Measurements from ENCODE around the gene ASPHD1. TPM values are rescaled to one million over a fixed set of nuclear protein-coding genes. Genes with fewer than 3 reads are reported as not detected.

ASPHD1 gene
- total RNA-seq, 1 donor from 2014 or later = 1.6 TPM

Other genes starting within 250 kb of the ASPHD1 start
- 109 TPM for gene SPN, start 237.2 kb upstream of the ASPHD1 start, total RNA-seq
- gene QPRT, start 221.3 kb upstream of the ASPHD1 start, total RNA-seq = 11.0 TPM
- 11.2 TPM for gene C16orf54, start 154.5 kb upstream of the ASPHD1 start, total RNA-seq
- not detected for gene ZG16, start 122.2 kb upstream of the ASPHD1 start, total RNA-seq
- gene KIF22, start 109.7 kb upstream of the ASPHD1 start, total RNA-seq = 21.8 TPM
- gene MAZ, start 94.0 kb upstream of the ASPHD1 start, total RNA-seq = 169 TPM
- gene PRRT2, start 88.3 kb upstream of the ASPHD1 start, total RNA-seq = 3.2 TPM
- 18.1 TPM for gene PAGR1, start 84.3 kb upstream of the ASPHD1 start, total RNA-seq
- gene MVP, start 80.0 kb upstream of the ASPHD1 start, total RNA-seq = 248 TPM
- gene CDIPT, start 37.3 kb upstream of the ASPHD1 start, total RNA-seq = 75.4 TPM
- 10.7 TPM for gene SEZ6L2, start 938 bp upstream of the ASPHD1 start, total RNA-seq
- gene KCTD13, start 25.7 kb downstream of the ASPHD1 start, total RNA-seq = 22.3 TPM
- gene TMEM219, start 61.6 kb downstream of the ASPHD1 start, total RNA-seq = 148 TPM
- gene TAOK2, start 73.4 kb downstream of the ASPHD1 start, total RNA-seq = 66.2 TPM
- gene HIRIP3, start 95.1 kb downstream of the ASPHD1 start, total RNA-seq = 22.1 TPM
- 58.4 TPM for gene INO80E, start 95.8 kb downstream of the ASPHD1 start, total RNA-seq
- gene DOC2A, start 110.5 kb downstream of the ASPHD1 start, total RNA-seq = 6.4 TPM
- gene C16orf92, start 122.7 kb downstream of the ASPHD1 start, total RNA-seq = not detected
- gene TLCD3B, start 130.8 kb downstream of the ASPHD1 start, total RNA-seq = not detected
- gene ALDOA, start 165.3 kb downstream of the ASPHD1 start, total RNA-seq = 733 TPM
- gene PPP4C, start 175.5 kb downstream of the ASPHD1 start, total RNA-seq = 68.9 TPM
- gene TBX6, start 191.4 kb downstream of the ASPHD1 start, total RNA-seq = 1.6 TPM
- 113 TPM for gene YPEL3, start 195.7 kb downstream of the ASPHD1 start, total RNA-seq
- gene GDPD3, start 213.0 kb downstream of the ASPHD1 start, total RNA-seq = 14.4 TPM
- gene MAPK3, start 222.7 kb downstream of the ASPHD1 start, total RNA-seq = 84.6 TPM

Data from lower lobe of right lung (tissue), 1 donor.